ENCODE results near the gene KNDC1.

KNDC1 gene

GRCh38 chr10:133247681-133248333 is 87.8 kb downstream of the KNDC1 start:
- TF ChIP-seq ZBTB6 (tag by site-specific recombination; IDR thresholded peaks at IDR 0.05) (no peak), ZNF560 (tag by site-specific recombination; IDR thresholded peaks at IDR 0.05; ENCODE audit: borderline replicate concordance) (no peak), MZF1 (tag by site-specific recombination; IDR thresholded peaks at IDR 0.05; ENCODE audit: borderline replicate concordance) (no peak), PRDM1 (tag by site-specific recombination; IDR thresholded peaks at IDR 0.05) (no peak), ZSCAN30 (tag by site-specific recombination; IDR thresholded peaks at IDR 0.05) (no peak), ZNF660 (tag by site-specific recombination; IDR thresholded peaks at IDR 0.05) (no peak), ZNF174 (tag by site-specific recombination; IDR thresholded peaks at IDR 0.05) (no peak), OSR2 (tag by site-specific recombination; IDR thresholded peaks at IDR 0.05) (no peak), ZNF830 (tag by site-specific recombination; IDR thresholded peaks at IDR 0.05; ENCODE audit: low read depth) (no peak)
- no peaks in the 10 kb centered on the region for H3K9me3 ChIP-seq (ENCODE audit: control insufficient read depth, insufficient read depth, low read depth, low read length)
- no peak overlapping the region for H3K4me3 ChIP-seq (ENCODE audit: low read depth, low read length)
- ChIA-PET POLR2A (no interaction called here), CTCF (interaction anchor here (0.6 to 1.5 kb wide), 3 partner anchors 18 to 66 kb away, joined by 3 to 4 read pairs (median 4); no protein-coding TSS in a partner anchor)
- no peaks in the 10 kb centered on the region for H3K36me3 ChIP-seq (ENCODE audit: control insufficient read depth in 2 of 2, insufficient read depth in 1 of 2, low read length in 2 of 2)
- no peaks in the 10 kb centered on the region for H3K4me1 ChIP-seq (ENCODE audit: control insufficient read depth, insufficient read depth, low read length)
- H3K27ac ChIP-seq (ENCODE audit: extremely low read depth, low read depth, low read length), result no peak overlapping the region

- Histone ChIP-seq H3K4me1 (ENCODE audit: control insufficient read depth, insufficient read depth, low read length) (no peaks in the 10 kb centered on the region), H3K27ac (ENCODE audit: extremely low read depth, low read depth, low read length) (no peak overlapping the region), H3K9me3 (ENCODE audit: control insufficient read depth, insufficient read depth, low read depth, low read length) (no peaks in the 10 kb centered on the region), H3K4me3 (ENCODE audit: low read depth, low read length) (no peak overlapping the region), H3K36me3 (ENCODE audit: control insufficient read depth in 2 of 2, insufficient read depth in 1 of 2, low read length in 2 of 2) (no peaks in the 10 kb centered on the region)
- ChIA-PET POLR2A (no interaction called here), CTCF (interaction anchor here (0.6 kb wide), 1 partner anchor 65 kb away, joined by 3 read pairs; no protein-coding TSS in a partner anchor)
- 0 out of 2 replicates have a peak, but pooled peaks have one; percentile 17 for TF ChIP-seq GLIS2 (tag by site-specific recombination; IDR thresholded peaks at IDR 0.05)
- no peak for TF ChIP-seq ZNF624 (tag by site-specific recombination; IDR thresholded peaks at IDR 0.05)
Observed at GRCh38 chr10:133248334-133248715, 88.3 kb downstream of the KNDC1 start.

GRCh38 chr10:133249094-133249780 is 89.2 kb downstream of the KNDC1 start:
- Histone ChIP-seq H3K4me3 (ENCODE audit: low read depth, low read length) (no peak overlapping the region), H3K4me1 (ENCODE audit: control insufficient read depth, insufficient read depth, low read length) (no peaks in the 10 kb centered on the region), H3K9me3 (ENCODE audit: control insufficient read depth, insufficient read depth, low read depth, low read length) (no peaks in the 10 kb centered on the region), H3K36me3 (ENCODE audit: control insufficient read depth in 2 of 2, insufficient read depth in 1 of 2, low read length in 2 of 2) (no peaks in the 10 kb centered on the region), H3K27ac (ENCODE audit: extremely low read depth, low read depth, low read length) (no peak overlapping the region)
- TF ChIP-seq ZNF354C (tag by site-specific recombination; IDR thresholded peaks at IDR 0.05; ENCODE audit: borderline replicate concordance, low read depth), result no peak
- peak; percentile 21; the same call in 1 of the 2 replicates for TF ChIP-seq CTCF (tag by site-specific recombination; IDR thresholded peaks at IDR 0.05)
- peak; percentile 19; the same call in 1 of the 2 replicates for TF ChIP-seq ZBTB8A (tag by site-specific recombination; IDR thresholded peaks at IDR 0.05)
- TF ChIP-seq GLIS2 (tag by site-specific recombination; IDR thresholded peaks at IDR 0.05), result peak; percentile 35; the same call in 1 of the 2 replicates
- ChIA-PET CTCF (no interaction called here), POLR2A (no interaction called here)
